OCI-LY1 (cell line): ENCODE data around the gene PPP2R5C.

Experiments
- EZH2 ChIP-seq: fragments of 200-600 bp; sonication (generic), shearing (Covaris generic); IDR thresholded peaks from 2 replicates; pipeline ENCODE4 v1.8.0; 2017; ENCODE audit warnings: borderline replicate concordance, mixed run types, mild to moderate bottlenecking, antibody characterized with exemption, low read length, moderate library complexity, mixed read lengths
- TF ChIP-seq, protein P1 (sequence below): fragments of 200-600 bp; sonication (generic), shearing (Covaris generic); IDR thresholded peaks from 2 replicates; pipeline ENCODE4 v1.5.1; 2017; ENCODE audit warnings: mild to moderate bottlenecking, antibody characterized with exemption, low read length, moderate library complexity, mixed read lengths

DNA sequence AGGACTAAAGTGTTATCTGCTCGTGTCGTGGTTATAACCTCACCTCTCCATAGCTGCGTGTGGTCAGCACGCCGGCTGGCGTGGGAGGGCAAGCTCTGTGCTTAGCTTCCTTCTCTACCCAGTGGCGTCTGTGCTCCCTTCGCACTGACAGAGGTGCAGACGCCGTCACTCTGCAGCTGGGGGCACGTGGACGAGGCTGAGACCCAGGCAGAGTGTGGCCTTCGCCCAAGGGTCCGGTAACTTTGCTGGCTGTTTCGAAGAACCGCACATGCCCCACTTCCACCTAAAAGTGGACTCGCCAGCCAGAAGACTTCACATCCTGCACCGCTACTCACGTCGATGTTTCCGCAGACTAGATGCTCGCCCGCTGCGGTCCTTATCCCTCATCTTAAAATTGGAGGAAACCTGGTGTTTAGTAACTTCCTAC is 166.9 kb downstream of the PPP2R5C start:
- TF ChIP-seq, protein P1, sequence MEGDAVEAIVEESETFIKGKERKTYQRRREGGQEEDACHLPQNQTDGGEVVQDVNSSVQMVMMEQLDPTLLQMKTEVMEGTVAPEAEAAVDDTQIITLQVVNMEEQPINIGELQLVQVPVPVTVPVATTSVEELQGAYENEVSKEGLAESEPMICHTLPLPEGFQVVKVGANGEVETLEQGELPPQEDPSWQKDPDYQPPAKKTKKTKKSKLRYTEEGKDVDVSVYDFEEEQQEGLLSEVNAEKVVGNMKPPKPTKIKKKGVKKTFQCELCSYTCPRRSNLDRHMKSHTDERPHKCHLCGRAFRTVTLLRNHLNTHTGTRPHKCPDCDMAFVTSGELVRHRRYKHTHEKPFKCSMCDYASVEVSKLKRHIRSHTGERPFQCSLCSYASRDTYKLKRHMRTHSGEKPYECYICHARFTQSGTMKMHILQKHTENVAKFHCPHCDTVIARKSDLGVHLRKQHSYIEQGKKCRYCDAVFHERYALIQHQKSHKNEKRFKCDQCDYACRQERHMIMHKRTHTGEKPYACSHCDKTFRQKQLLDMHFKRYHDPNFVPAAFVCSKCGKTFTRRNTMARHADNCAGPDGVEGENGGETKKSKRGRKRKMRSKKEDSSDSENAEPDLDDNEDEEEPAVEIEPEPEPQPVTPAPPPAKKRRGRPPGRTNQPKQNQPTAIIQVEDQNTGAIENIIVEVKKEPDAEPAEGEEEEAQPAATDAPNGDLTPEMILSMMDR: no peak
- TF ChIP-seq EZH2: no peak
